ENCODE data around the gene CEP72.

The CEP72 gene

DNA sequence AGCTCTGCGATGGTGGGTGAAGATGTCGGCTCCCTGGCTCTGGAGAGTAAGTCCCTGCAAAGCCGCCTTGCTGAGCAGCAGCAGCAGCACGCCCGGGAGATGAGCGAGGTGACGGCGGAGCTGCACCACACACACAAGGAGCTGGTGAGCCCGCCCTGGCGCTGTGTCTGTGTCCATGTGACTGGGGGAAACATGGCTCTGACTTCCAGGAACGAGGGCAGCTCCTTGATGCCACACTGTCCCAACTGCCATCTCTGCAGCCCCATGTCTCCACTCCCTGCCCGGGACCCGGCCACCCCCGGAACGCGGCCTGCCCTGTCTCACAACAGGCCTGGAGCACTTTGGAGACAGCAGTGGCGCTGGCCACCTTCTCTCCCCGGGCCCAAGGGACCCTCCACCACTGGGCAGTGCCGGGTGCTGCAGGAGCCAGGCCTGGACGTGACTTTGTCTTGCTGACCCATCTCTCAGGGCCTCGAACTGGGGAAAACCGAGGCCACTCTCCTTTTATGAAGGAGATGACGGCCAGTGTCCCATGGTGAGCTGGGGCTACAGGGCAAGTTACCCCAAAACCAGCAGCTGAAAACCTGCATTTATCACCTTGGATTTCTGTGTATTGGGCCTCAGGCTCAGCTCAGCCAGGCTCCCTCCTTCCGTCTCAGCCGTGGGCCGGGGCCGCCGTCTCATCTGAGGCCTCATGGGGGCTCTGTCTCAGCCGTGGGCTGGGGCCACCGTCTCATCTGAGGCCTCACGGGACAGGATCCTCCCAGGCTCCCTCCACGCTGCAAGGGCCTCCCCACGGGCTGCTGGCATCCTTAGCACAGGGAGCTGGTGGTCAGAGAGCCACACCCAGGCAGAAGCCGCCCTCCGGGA, 28.6 kb downstream of the CEP72 start:
- DNase-seq, result no peak

DNA sequence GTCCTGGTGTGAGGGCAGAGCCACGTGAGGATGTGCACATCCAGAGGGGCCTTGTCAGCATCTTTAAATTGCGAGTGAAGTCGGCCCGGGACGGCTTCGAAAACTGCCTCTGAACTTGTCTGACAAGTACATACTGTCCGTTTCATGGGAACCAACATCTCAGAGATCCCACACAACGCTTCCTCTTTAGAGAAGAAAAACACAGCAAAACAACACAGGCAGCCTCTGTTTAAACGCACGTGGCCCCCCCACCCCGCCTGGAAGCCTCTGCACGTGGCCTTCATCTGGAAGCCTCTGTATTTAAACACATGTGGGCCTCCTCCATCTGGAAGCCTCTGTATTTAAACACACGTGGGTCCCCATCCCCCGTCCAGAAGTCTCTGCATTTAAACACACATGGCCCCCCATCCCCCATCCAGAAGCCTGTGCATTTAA, 29.2 kb downstream of the CEP72 start:
- no peak for DNase-seq

DNA sequence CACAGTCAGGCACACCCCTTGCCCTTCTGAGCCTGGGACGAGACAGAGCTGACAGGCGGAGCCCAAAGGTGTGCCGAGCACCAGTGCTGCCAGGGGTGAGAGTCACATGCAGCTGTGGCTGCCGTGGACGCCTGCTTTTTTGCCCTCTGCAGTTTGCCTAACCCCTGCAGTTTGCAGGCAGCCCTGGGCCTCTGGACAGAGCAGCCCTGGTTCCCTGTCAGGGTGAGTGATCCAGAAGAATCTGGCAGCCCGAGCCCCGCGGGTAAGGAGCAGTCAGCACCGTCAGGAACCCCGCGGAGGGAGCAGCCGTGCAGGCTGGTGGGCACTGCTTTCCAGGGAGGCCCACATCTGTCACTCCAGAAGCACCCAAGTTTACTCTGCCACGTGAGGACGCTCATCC, 30.3 kb downstream of the CEP72 start:
- no peak for DNase-seq

DNA sequence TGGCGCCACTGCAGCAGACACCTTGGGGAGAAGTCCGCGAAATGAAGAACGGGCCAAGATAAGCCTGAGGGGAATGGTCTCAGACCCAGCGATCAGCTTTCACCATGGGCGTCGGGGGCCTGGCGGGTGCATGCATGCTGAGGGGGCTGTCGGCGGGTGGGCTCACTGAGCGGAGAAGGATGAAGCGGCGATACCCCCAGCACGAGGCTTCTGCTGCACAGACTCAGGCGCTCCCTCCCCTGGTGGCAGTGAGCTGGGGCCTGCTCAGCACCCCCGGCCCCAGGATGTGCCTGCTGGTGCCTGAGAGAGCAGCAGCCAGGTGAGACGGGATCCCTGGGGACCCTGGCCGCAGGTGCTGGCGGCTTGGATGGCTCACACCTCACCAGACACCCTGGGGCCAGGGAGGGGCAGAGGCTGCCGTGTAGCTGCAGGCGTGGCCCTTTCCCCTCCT, 31.2 kb downstream of the CEP72 start:
- no peak for DNase-seq

DNA sequence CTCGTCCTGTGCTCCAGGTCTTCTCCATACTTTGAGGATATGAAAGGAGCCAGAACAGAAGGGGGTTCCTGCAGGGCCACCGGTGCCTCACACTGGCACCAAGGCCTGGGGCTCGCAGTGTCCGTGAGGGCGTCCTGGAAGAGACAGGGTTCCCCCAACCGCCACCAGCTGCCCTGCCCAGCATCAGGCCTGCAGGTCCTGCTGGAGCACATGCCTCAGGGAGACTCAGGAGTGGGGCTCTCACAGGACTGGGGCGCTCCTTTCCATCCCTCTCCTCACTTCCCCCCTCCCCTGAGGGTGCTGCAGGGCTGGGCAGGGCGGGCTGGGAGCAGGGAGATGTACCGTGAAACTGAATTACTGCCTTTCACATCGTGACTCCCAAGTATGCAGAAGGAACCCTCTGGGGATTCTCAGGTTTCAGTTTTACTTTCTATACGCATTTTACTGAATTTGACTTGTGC, 31.7 kb downstream of the CEP72 start:
- DNase-seq, result no peak

DNA sequence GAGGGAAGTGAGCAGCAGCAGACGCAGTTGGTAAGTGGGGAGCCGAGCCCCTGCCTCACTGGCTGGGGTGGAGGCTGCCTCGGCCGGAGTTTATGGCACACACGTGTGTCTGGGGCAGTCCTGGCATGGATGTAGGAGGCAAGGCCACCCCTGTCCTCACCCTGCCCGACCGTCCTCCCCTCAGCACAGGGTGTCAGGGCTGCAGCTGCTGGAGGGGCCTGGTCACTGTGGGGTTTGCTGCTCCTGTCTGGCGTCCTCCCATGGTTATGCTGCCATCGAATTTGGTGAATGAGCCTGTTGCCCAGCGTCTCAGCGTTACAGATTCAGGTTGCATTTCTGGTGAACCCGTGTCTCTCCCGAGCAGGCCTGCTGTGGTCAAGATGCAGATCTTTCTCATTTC, 32.4 kb downstream of the CEP72 start:
- DNase-seq, result no peak

DNA sequence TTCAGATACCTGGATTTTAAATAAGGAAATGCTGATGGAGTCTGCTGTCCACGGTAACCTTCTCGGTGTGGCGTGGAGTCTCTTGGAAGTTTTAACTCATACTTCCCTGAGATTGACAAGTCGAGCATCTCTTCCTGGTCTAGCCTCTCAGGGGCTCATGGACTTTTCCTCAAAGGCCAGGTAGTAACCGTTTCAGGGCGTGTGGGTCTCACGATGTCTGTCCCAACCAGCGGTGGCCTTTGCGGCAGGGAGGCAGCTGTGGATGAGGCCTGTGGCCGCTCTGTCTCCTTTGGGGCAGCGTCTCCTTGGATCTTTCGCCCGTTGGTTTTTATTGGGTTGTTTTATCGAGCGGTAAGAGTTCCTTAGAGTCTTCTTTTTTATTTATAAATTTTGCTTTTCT, 32.8 kb downstream of the CEP72 start:
- no peak for DNase-seq

DNA sequence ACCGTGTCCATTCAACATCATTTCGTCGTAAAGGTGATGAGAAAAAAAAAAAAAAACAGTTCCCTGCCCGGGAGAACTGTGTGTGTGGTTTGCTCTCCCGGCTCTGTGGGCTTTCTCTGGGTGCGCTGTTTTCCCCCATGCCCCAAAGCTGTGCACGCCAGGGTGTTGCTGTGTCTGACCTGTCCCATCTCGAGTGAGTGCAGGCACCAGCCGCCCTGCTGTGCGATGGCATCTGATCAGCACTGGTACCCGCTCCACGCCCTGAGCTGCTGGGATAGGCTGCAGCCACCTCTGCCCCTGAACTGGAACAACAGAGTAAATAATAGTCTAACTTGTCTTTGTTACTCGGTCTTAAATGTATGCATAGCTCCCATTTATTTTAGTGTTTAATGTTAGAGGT, 33.3 kb downstream of the CEP72 start:
- no peak for DNase-seq

DNA sequence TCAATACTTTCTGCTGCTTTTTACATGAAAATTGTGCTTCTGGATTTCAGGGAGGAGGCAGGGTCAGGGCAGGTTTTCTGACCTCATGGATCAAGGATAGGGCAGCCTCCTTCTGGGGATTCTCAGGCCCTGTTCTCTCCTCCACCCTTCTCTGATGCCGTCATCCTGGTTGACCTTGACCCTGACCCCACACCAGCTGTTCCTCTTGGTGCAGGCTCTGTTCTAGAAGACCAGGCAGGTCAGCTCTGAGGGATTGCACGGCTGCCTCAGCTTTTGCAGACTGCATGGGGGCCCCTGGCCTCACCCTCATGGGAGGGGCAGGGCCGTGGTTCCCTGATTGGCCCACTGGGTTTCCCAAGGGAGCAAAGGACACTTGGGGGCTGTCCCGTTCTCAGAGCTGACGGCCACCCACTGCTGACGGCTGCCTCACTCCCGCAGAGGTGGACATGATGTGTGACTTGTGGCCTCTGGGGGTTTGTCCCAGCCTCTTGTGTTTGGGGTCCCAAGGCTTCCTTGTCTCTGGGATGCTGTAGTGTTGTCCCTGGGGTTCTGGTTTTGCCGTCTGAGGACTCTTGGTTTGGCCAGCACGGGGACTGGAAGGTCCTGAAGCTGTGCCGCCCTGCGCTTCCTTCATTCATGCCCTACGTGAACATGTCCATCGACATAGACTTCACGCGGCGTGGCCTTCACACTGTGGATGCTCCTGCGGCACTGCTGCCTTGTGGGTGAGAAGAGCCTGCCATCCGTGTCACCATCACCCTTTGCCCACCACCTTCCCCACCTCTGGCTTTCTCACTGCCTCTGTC, 34.5 kb downstream of the CEP72 start:
- no peak for DNase-seq

DNA sequence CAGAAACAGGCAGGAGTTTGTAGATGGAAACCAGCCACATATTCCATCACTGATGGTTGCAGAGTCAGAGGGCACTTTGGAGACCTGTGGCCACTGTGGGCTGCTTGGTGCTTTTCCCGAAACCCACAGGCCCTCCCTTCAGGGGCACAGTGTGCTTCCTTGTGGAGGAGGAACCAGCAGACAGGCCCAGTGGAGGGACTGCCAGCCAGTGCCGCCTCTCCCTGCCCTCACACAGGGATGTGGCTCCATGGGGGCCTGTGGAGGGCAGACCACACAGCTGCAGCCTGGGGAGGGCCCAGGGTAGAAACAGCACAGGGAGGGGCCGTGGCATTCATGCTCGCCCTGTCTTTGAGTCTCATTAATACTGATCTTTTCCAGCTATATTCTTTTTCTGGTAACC, 35.2 kb downstream of the CEP72 start:
- DNase-seq, result no peak

DNA sequence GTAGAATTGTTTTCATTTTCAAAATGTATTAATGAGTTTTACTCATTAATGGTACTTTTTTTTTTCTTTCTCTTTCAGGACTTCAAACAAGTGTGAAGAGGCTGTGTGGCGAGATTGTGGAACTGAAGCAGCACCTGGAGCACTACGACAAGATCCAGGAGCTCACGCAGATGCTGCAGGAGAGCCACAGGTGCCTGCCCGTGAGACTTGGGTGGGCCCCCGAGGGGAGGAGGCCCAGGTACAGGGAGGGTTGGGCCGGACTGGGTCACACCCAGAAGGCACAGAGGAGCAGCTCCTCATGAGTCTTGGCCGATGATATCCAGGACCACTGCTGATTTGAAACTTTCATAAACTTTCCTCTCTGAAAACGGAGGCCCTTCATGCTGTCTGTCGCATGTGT, 35.6 kb downstream of the CEP72 start:
- no peak for DNase-seq

DNA sequence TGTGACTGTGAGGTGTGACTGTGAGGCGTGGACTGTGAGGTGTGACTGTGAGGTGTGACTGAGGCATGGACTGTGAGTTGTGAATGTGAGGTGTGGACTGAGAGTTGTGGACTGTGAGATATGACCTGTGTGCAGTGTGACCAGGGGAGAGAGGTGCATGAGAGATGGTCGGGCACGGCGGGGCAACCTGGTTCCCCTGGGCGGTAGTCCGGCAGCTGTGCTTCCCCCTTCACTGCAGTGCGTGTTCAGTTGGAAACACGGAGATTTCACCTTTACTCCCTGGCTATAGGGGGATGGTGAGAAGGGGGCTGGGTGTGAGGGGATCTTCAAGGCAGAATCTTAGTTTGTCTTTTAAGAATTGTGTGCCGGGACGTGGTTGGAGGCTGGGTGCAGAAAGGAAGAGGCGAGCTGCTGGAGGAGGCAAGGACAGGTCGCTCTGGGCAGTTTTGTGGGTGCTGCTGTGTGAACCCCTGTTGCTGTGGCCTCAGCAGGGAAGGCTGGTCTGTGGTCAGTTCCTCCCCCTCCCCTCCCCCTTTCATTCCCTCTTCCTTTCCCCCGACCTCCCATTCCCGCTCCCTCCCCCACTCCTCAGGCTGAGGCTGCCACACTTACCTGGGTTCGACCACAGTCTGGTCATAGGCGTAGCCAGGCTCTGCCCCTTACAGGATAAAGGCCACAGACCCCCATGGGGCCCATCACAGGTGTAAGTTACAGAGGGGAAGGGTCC, 39.3 kb downstream of the CEP72 start:
- no peak for DNase-seq

DNA sequence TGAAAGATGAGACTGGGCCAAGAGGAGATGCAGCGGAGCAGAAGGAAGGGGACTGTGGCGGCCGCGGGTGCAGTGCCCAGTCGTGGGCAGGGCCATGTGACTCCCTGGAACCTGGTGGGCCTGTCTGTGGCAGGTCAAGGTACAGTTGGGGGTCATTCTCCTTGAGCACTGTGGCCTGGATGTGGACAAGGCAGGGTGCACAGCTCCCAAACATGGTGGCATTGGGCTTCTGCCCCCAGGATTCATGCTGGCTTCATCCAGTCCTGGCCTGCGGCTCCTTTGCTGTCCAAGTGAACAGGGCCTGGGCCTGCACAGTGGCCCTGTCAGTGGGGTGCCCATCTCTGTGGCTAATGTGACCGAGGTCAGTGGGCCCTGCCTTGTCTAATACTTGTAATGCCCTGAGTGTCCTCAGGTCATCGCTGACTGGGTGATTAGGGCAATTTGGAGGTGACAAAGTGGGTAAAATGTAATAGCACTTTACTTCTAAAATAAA, 39.9 kb downstream of the CEP72 start:
- no peak for DNase-seq

DNA sequence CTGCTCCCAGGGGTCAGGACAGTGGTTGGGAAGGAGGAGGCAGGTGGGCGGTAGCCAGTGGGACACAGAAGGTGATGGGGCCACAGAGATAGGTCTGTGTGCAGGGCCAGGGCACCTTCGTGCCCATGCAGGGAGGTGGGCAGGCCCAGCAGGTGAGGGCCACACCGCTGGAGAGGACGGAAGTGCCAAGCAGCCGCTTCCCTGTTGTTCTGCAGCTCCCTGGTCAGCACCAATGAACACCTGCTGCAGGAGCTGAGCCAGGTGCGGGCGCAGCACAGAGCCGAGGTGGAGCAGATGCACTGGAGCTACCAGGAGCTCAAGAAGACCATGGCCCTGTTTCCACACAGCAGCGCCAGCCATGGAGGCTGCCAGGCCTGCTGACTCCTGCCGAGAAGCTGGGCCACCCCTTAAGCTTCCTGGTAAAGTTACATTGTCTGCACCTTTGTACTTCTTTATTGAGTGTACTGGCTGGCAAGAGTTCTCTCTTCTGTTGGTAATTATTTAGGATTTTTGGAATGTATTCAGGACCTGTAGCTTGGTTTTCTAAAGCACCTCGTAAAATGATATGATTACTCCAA, 40.7 kb downstream of the CEP72 start:
- no peak for DNase-seq

DNA sequence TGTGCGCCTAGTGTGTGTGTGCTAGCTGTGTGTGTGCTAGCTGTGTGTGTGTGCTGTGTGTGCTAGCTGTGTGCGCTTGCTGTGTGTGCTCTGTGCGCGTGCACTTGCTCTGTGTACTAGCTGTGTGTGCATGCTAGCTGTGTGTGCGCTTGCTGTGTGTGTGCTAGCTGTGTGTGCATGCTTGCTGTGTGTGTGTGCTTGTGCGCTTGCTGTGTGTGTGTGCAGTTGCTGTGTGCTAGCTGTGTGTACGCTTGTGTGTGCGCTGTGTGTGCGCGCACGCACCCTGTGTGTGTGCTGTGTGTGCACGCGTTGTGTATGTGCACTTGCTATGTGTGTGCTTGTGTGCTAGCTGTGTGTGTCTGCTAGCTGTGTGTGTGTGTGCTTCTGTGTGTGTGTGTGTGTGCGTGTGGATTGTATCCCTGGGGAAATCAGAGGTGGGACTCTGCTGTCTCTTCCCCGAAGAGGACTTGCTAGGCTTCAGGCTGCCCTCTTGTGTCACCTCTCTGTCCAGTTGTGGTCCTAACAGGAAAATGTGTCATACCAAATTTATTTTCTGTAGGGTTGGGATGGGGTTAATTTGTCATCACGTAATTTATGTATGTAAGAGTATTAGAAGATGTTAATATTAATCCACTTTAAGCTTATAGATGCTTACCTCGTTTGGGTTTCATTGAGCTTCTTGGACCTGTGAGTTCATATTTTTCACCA, 42.1 kb downstream of the CEP72 start:
- DNase-seq, result no peak

DNA sequence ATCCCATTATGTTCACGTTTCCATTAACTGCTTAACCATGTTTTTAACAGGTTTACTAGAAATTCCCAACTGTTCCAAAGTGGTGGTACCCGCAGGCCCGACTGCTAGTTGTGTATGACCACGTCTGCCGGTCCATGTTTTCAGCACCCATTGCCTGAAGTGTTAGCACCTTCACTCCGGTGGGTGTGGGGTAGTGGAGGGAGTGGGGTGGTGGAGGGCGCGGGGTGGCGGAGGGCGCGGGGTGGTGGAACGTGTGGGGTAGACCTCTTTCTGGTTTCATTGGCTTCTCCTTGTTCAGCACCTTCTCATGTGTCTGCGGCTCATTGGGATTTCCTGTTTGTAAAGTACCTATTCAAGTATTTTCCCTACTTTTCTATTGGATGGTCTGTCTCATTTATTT, 43.3 kb downstream of the CEP72 start:
- no peak for DNase-seq

DNA sequence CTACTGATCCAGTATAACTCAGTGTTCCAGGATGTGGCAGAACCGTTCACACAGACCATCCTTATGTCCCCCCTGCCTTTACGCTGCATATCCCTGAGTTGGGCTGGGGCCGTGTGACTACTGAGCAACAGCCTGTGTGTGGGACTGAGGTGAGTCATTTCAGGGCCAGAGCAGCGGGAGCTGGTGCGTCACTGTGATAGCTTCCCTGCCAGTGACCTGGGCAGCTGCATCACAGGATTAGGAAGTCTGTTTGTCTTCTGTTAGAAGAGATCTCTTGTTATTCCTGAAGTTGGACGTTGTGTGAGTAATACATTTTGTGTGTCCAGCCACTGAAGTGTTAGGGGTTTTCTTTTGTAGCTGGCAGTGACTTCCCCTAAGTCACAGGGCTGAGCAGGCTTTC, 45.4 kb downstream of the CEP72 start:
- no peak for DNase-seq

DNA sequence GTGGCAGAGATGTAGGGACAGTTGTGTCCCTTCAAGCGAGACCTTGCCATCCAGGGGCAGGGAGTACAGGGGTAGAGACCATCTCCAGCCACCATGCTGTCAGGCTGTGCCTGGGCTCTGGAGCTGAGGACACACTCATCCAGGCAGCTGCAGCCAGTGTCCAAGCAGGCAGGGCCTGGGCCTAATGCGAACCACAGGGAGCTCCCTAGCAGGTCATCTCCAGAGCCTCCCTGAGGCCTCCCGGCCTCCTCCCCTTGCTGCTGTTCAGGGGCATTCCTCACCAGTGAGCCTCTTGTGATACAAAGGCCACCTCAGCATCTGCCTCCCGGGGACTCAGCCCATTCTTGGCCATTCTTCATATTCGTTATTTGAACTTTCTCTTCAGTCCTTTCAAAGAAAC, 46.0 kb downstream of the CEP72 start:
- DNase-seq, result no peak

DNA sequence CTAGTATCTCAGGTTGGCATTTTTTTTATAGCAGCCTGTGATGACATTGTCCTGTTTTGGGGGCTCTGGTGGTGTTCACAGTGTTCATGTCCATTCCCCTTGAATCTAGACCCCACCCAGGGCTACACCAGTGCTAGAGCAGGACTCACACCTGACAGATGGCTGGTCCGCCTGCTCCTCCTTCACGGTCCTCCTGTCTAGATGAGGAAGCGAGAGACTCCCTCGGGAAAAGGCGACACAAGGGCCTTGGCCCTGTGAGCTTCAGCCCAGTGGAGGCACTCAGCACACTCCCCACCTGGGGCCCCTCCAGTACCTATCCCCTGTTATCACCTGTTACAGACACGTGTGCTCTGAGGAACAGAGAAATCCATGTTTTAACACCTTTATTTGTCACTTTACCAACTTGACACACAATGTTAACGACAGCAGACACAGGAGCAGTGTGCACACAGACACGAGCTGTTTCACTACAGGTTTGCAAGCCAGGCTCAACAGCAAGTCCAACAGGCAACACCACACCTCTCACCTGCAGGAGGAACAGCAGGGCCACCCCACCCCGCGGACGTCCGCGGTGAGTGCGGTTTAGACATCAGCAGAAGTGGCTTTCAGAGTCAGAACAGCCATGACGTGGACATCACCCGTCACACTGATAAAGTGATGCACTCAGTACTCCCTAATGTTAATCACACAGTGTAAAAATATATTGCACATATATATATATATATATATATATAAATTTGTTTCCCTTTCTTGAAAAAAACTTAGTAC, 47.5 kb downstream of the CEP72 start:
- no peak for DNase-seq

DNA sequence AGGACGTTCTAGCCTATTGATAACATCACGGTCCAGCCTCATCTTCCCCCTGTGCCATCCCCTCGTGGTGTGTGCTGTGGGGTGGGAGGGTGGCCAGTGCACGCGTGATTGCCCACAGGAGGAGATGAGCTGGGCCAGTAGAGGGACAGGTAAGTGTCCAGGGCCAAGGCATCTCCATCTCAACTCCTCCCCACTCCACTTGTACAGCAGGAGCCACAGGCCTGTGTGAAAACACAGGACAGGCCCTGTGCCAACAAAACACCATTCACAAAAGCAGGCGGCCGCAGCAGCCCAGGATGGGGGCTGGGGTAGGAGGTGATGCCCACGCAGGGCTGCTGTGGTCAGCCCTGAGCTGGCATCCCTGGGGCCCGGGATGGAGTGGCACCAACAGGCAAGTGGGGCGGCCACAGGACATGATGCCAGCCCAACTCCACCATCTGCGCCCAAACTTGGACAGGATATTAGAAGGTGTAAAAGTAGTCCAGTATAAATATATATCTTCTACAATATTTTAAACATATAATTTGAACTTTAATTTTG, 48.4 kb downstream of the CEP72 start:
- no peak for DNase-seq
